Measurements from ENCODE around the gene GDPD4.

DNA sequence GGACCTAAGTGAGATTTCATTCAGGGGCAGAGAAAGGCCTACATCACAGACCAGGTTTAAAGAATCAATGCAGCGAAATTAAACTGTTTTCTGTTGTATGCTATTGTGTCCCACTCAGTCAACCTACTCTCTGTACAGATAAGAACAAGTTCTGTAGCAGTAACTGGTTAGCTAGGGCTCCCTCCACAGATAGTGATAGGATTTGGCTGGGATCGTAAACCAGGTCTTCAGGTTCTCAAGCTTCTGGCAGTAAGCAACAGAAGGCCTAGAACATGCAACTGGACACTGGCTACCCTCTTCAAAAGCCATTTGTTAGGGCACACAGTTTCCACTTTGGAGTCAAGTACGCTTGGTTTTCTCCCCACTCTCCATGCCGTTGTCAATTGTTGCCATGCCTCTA, 69.2 kb downstream of the GDPD4 start:
- TF ChIP-seq, protein P1, sequence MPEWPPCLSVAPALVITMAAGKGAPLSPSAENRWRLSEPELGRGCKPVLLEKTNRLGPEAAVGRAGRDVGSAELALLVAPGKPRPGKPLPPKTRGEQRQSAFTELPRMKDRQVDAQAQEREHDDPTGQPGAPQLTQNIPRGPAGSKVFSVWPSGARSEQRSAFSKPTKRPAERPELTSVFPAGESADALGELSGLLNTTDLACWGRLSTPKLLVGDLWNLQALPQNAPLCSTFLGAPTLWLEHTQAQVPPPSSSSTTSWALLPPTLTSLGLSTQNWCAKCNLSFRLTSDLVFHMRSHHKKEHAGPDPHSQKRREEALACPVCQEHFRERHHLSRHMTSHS (tag by site-specific recombination; IDR thresholded peaks at IDR 0.05): no peak
- TF ChIP-seq, protein P2, sequence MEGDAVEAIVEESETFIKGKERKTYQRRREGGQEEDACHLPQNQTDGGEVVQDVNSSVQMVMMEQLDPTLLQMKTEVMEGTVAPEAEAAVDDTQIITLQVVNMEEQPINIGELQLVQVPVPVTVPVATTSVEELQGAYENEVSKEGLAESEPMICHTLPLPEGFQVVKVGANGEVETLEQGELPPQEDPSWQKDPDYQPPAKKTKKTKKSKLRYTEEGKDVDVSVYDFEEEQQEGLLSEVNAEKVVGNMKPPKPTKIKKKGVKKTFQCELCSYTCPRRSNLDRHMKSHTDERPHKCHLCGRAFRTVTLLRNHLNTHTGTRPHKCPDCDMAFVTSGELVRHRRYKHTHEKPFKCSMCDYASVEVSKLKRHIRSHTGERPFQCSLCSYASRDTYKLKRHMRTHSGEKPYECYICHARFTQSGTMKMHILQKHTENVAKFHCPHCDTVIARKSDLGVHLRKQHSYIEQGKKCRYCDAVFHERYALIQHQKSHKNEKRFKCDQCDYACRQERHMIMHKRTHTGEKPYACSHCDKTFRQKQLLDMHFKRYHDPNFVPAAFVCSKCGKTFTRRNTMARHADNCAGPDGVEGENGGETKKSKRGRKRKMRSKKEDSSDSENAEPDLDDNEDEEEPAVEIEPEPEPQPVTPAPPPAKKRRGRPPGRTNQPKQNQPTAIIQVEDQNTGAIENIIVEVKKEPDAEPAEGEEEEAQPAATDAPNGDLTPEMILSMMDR (tag by site-specific recombination; IDR thresholded peaks at IDR 0.05): no peak
- TF ChIP-seq, protein P3, sequence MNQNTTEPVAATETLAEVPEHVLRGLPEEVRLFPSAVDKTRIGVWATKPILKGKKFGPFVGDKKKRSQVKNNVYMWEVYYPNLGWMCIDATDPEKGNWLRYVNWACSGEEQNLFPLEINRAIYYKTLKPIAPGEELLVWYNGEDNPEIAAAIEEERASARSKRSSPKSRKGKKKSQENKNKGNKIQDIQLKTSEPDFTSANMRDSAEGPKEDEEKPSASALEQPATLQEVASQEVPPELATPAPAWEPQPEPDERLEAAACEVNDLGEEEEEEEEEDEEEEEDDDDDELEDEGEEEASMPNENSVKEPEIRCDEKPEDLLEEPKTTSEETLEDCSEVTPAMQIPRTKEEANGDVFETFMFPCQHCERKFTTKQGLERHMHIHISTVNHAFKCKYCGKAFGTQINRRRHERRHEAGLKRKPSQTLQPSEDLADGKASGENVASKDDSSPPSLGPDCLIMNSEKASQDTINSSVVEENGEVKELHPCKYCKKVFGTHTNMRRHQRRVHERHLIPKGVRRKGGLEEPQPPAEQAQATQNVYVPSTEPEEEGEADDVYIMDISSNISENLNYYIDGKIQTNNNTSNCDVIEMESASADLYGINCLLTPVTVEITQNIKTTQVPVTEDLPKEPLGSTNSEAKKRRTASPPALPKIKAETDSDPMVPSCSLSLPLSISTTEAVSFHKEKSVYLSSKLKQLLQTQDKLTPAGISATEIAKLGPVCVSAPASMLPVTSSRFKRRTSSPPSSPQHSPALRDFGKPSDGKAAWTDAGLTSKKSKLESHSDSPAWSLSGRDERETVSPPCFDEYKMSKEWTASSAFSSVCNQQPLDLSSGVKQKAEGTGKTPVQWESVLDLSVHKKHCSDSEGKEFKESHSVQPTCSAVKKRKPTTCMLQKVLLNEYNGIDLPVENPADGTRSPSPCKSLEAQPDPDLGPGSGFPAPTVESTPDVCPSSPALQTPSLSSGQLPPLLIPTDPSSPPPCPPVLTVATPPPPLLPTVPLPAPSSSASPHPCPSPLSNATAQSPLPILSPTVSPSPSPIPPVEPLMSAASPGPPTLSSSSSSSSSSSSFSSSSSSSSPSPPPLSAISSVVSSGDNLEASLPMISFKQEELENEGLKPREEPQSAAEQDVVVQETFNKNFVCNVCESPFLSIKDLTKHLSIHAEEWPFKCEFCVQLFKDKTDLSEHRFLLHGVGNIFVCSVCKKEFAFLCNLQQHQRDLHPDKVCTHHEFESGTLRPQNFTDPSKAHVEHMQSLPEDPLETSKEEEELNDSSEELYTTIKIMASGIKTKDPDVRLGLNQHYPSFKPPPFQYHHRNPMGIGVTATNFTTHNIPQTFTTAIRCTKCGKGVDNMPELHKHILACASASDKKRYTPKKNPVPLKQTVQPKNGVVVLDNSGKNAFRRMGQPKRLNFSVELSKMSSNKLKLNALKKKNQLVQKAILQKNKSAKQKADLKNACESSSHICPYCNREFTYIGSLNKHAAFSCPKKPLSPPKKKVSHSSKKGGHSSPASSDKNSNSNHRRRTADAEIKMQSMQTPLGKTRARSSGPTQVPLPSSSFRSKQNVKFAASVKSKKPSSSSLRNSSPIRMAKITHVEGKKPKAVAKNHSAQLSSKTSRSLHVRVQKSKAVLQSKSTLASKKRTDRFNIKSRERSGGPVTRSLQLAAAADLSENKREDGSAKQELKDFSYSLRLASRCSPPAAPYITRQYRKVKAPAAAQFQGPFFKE (tag by site-specific recombination; IDR thresholded peaks at IDR 0.05; ENCODE audit: borderline replicate concordance): no peak
- TF ChIP-seq, protein P4, sequence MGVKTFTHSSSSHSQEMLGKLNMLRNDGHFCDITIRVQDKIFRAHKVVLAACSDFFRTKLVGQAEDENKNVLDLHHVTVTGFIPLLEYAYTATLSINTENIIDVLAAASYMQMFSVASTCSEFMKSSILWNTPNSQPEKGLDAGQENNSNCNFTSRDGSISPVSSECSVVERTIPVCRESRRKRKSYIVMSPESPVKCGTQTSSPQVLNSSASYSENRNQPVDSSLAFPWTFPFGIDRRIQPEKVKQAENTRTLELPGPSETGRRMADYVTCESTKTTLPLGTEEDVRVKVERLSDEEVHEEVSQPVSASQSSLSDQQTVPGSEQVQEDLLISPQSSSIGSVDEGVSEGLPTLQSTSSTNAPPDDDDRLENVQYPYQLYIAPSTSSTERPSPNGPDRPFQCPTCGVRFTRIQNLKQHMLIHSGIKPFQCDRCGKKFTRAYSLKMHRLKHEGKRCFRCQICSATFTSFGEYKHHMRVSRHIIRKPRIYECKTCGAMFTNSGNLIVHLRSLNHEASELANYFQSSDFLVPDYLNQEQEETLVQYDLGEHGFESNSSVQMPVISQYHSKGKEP (tag by site-specific recombination; IDR thresholded peaks at IDR 0.05): no peak
- no peak for TF ChIP-seq REPIN1 (tag by site-specific recombination; IDR thresholded peaks at IDR 0.05; ENCODE audit: low read depth)
- TF ChIP-seq ZNF292 (tag by site-specific recombination; IDR thresholded peaks at IDR 0.05; ENCODE audit: borderline replicate concordance, low read depth): no peak
- TF ChIP-seq ZFP41 (tag by site-specific recombination; IDR thresholded peaks at IDR 0.05; ENCODE audit: borderline replicate concordance): no peak
- TF ChIP-seq ZNF24 (tag by site-specific recombination; IDR thresholded peaks at IDR 0.05): no peak
- TF ChIP-seq ZNF133 (tag by site-specific recombination; IDR thresholded peaks at IDR 0.05): no peak
- TF ChIP-seq, protein P5, sequence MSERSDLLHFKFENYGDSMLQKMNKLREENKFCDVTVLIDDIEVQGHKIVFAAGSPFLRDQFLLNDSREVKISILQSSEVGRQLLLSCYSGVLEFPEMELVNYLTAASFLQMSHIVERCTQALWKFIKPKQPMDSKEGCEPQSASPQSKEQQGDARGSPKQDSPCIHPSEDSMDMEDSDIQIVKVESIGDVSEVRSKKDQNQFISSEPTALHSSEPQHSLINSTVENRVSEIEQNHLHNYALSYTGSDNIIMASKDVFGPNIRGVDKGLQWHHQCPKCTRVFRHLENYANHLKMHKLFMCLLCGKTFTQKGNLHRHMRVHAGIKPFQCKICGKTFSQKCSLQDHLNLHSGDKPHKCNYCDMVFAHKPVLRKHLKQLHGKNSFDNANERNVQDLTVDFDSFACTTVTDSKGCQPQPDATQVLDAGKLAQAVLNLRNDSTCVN (tag by site-specific recombination; optimal IDR thresholded peaks at IDR 0.05): no peak
- TF ChIP-seq ZBTB8A (tag by site-specific recombination; IDR thresholded peaks at IDR 0.05): no peak

All from HEK293 (cell line).